GM12892 (cell line): ENCODE data around the gene CHPF2.

Experiments
- DNase-seq: peaks from one replicate; pipeline ENCODE4 v3.0.0; 2011; ENCODE audit not compliant: insufficient read length
- FAIRE-seq: peaks from 2 replicates; lab custom pipeline; 2011; peaks lifted over from hg19 to GRCh38; lab: Jason Lieb, UNC
- POLR2A ChIP-seq: IDR thresholded peaks from 2 replicates; pipeline ENCODE4 v1.6.1; 2011; ENCODE audit warnings: low read depth, low read length, control low read depth
- POLR2AphosphoS5 ChIP-seq: IDR thresholded peaks from 2 replicates; pipeline ENCODE4 v1.6.1; 2011; ENCODE audit warnings: low read depth, low read length, control low read depth
- TAF1 ChIP-seq: IDR thresholded peaks from 2 replicates; pipeline ENCODE4 v1.6.1; 2011; ENCODE audit warnings: low read depth, mild to moderate bottlenecking, control low read depth, low read length, borderline replicate concordance

CHPF2 gene

GRCh38 chr7:151236406-151236805 lies 4.1 kb downstream of the CHPF2 start:
- DNase-seq = no peak
- no peak for FAIRE-seq
- TF ChIP-seq TAF1 = no peak
- no peak for TF ChIP-seq POLR2AphosphoS5
- TF ChIP-seq POLR2A = no peak

GRCh38 chr7:151237244-151238189 lies 5.2 kb downstream of the CHPF2 start:
- FAIRE-seq (no peak), DNase-seq (no peak)
- TF ChIP-seq POLR2A (no peak), POLR2AphosphoS5 (no peak), TAF1 (no peak)

- FAIRE-seq = no peak
- TF ChIP-seq TAF1 (no peak), POLR2AphosphoS5 (no peak), POLR2A (no peak)
- no peak for DNase-seq
These were observed 6.0 kb downstream of the CHPF2 start for GRCh38 chr7:151238190-151238810.

- TF ChIP-seq TAF1 (no peak), POLR2AphosphoS5 (no peak; the same call in 1 of the 2 replicates), POLR2A (no peak)
- no peak for FAIRE-seq
- DNase-seq = no peak
These were observed 6.9 kb downstream of the CHPF2 start for GRCh38 chr7:151238924-151239836.

DNA sequence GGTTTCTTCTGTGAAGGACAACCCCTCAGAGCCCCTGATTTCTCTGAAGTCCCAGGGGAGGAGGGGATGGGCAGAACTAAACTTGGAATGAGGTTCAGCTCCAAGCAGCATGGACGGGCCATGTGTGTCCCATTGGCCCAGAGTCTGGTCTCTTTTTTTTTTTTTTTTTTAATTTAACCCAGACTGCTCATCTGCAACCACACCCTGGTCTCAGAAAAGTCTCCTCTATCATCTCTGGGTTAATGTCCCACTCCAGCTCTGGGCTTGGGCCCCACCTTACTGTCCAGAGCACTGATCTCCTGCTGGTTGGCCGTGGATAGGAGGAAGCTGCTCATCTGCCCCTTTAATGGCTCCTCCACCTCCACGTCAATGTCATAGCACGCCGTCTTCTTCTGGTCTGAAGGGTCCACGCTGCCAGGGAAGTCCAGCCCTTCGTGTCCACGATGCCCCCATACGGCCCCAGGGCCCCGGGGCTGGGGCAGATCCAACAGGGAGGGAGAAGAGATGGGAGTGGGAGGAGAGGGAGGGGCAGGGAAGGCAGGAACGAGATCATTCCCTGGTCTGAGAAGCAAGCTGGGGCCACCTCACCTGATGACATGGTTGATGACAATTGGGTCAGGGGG lies 7.7 kb downstream of the CHPF2 start:
- DNase-seq (no peak), FAIRE-seq (no peak)
- TF ChIP-seq POLR2A = no peak
- TF ChIP-seq TAF1 = no peak
- no peak for TF ChIP-seq POLR2AphosphoS5

DNA sequence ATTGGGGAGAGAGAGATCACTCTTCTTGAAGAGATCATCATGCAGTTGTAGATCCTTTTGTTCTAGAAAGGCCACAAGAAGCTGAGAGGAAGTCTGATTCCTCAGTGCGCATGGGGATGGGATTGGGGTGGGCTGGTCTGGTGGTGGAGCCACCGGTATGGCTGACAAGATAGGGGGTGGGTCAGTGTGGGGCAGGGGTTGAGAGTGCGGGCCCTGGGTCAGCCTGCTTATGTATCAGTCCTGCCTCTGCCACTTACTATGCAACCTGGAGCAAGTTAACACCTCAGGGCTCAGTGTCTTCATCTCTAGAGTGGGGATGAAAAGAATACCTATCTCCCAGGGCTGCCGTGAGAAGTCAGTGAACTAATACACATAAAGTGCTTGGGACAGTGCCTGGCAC lies 8.3 kb downstream of the CHPF2 start:
- DNase-seq = no peak
- TF ChIP-seq TAF1 (no peak), POLR2A (no peak), POLR2AphosphoS5 (no peak)
- no peak for FAIRE-seq

- no peak for TF ChIP-seq POLR2A
- TF ChIP-seq TAF1 = no peak
- TF ChIP-seq POLR2AphosphoS5 = no peak
- no peak for FAIRE-seq
- no peak for DNase-seq
These were observed 8.9 kb downstream of the CHPF2 start for GRCh38 chr7:151240942-151241754.

GRCh38 chr7:151241755-151242096 lies 9.4 kb downstream of the CHPF2 start:
- no peak for DNase-seq
- FAIRE-seq = no peak
- TF ChIP-seq POLR2AphosphoS5 (no peak), TAF1 (no peak), POLR2A (no peak; the same call in 1 of the 2 replicates)

- FAIRE-seq (no peak), DNase-seq (no peak)
- no peak for TF ChIP-seq POLR2AphosphoS5
- TF ChIP-seq TAF1 = no peak
- TF ChIP-seq POLR2A = no peak; the same call in 1 of the 2 replicates
These were observed 10.1 kb downstream of the CHPF2 start for GRCh38 chr7:151242159-151243044.
